Naive thymus-derived CD8-positive, alpha-beta T cell (primary cell): ENCODE data around the gene CDC5L. TPM values are rescaled to one million over a fixed set of nuclear protein-coding genes. Genes with fewer than 3 reads are reported as not detected.

ENCODE experiments used
- ATAC-seq, 2 donors: fragments of 150-1000 bp; cut with Tn5 transposase in 1 of 2; sonication (Bioruptor Pico), chemical (Tn5 transposase) in 1 of 2; 1 replicate in 1 of 2; 2 replicates in 1 of 2; pipeline ENCODE4 v1.10.0; 2021; ENCODE audit warnings: mild to moderate bottlenecking in 2 of 2, moderate library complexity in 2 of 2
- POLR2A ChIA-PET: fragments of 350-600 bp; sonication (Branson Sonifier 250); formaldehyde crosslinking; loops from one replicate; lab custom pipeline; 2021; ENCODE audit warnings: antibody characterized with exemption; lab: Charles Lee
- DNase-seq, 10 donors: peaks; one replicate each; pipeline versions ENCODE4 v3.0.0 to v3.0.0-alpha.2; 2020 to 2022
- H3K27ac Mint-ChIP-seq, 10 donors: one replicate each; pipeline ENCODE4 v1.8.0; 2020 to 2022; ENCODE audit warnings: mild to moderate bottlenecking in 10 of 10, mixed read lengths in 10 of 10, moderate library complexity in 4 of 10, inconsistent platforms in 1 of 10
- H3K27me3 Mint-ChIP-seq, 5 donors: one replicate each; pipeline ENCODE4 v1.8.0; 2021 to 2022; ENCODE audit warnings: mixed read lengths in 5 of 5
- H3K36me3 Mint-ChIP-seq, 3 donors: one replicate each; pipeline ENCODE4 v1.8.0; 2020 to 2022; ENCODE audit warnings: mixed read lengths in 3 of 3, mild to moderate bottlenecking in 2 of 3, inconsistent platforms in 1 of 3
- H3K4me1 Mint-ChIP-seq, 4 donors: one replicate each; pipeline ENCODE4 v1.8.0; 2021 to 2022; ENCODE audit warnings: mixed read lengths in 4 of 4
- H3K4me3 Mint-ChIP-seq, 10 donors: one replicate each; pipeline ENCODE4 v1.8.0; 2020 to 2022; ENCODE audit warnings: mild to moderate bottlenecking in 10 of 10, mixed read lengths in 10 of 10, moderate library complexity in 6 of 10, inconsistent platforms in 1 of 10
- H3K9me3 Mint-ChIP-seq, 9 donors: one replicate each; pipeline ENCODE4 v1.8.0; 2020 to 2022; ENCODE audit warnings: mixed read lengths in 9 of 9, mild to moderate bottlenecking in 3 of 9, inconsistent platforms in 1 of 9, moderate library complexity in 1 of 9
- polyA plus RNA-seq, 3 donors: library from polyadenylated mRNA; unstranded; fragments of 300-500 nt; fragmentation: Illumina TruSeq; gene quantifications; one replicate each; pipeline ENCODE4 v1.2.3, GENCODE V29; 2021
- total RNA-seq, 8 experiments: library from RNA in 2 of 8; stranded (reverse) in 2 of 8; gene quantifications; one replicate each; pipeline ENCODE4 v1.2.3 and lab custom pipeline; 2021 to 2026

The CDC5L gene
- total and polyA plus RNA-seq, 5 experiments from 2014 or later, result 9.6 to 21.8 (median 14.9) TPM

- no peak for ATAC-seq
- POLR2A ChIA-PET, result interaction anchor here (0.7 kb wide), 1 partner anchor 1407 kb away, joined by 3 read pairs; no protein-coding TSS in a partner anchor
- H3K36me3 Mint-ChIP-seq, result no peaks in the 10 kb centered on the region
Measured at GRCh38 chr6:44487586-44487985, 100.1 kb downstream of the CDC5L start.

GRCh38 chr6:44489910-44490604 is 102.6 kb downstream of the CDC5L start:
- POLR2A ChIA-PET, result no interaction called here
- H3K4me3 Mint-ChIP-seq, result no peak overlapping the region
- peaks cover 3 to 28% (median 9%) of the 10 kb centered on the region in 5 donors for H3K27me3 Mint-ChIP-seq
- H3K27ac Mint-ChIP-seq, result no peak overlapping the region
- H3K36me3 Mint-ChIP-seq, result no peaks in the 10 kb centered on the region
- ATAC-seq (no peak), DNase-seq (no peak)
- no peaks in the 10 kb centered on the region for H3K4me1 Mint-ChIP-seq
- no peaks in the 10 kb centered on the region for H3K9me3 Mint-ChIP-seq

More at GRCh38 chr6:44487586-44487985, 100.1 kb downstream of the CDC5L start:
- DNase-seq, result no peak
- H3K27me3 Mint-ChIP-seq, result peaks cover 2 to 19% (median 7%) of the 10 kb centered on the region in 5 donors
- H3K4me3 Mint-ChIP-seq, result no peak overlapping the region
- no peaks in the 10 kb centered on the region for H3K4me1 Mint-ChIP-seq
- H3K27ac Mint-ChIP-seq, result peak overlapping the region in 1 of 10 donors; percentile 21
- H3K9me3 Mint-ChIP-seq, result no peaks in the 10 kb centered on the region

GRCh38 chr6:44493132-44493531 is 105.6 kb downstream of the CDC5L start:
- DNase-seq (no peak), ATAC-seq (no peak)
- H3K36me3 Mint-ChIP-seq, result no peaks in the 10 kb centered on the region
- H3K4me3 Mint-ChIP-seq, result no peak overlapping the region
- peaks cover 3 to 23% (median 6%) of the 10 kb centered on the region in 5 donors for H3K27me3 Mint-ChIP-seq
- H3K27ac Mint-ChIP-seq, result no peak overlapping the region
- H3K9me3 Mint-ChIP-seq, result no peaks in the 10 kb centered on the region
- POLR2A ChIA-PET, result no interaction called here
- no peaks in the 10 kb centered on the region for H3K4me1 Mint-ChIP-seq

- Mint-ChIP-seq H3K4me1 (no peaks in the 10 kb centered on the region), H3K27me3 (peaks cover 3 to 21% (median 6%) of the 10 kb centered on the region in 5 donors), H3K36me3 (no peaks in the 10 kb centered on the region), H3K9me3 (no peaks in the 10 kb centered on the region), H3K4me3 (no peak overlapping the region), H3K27ac (no peak overlapping the region)
- ATAC-seq (no peak), DNase-seq (no peak)
- POLR2A ChIA-PET, result no interaction called here
Measured at GRCh38 chr6:44493593-44493992, 106.1 kb downstream of the CDC5L start.

GRCh38 chr6:44494011-44494501 is 106.5 kb downstream of the CDC5L start:
- Mint-ChIP-seq H3K4me1 (no peaks in the 10 kb centered on the region), H3K27ac (no peak overlapping the region), H3K4me3 (no peak overlapping the region), H3K36me3 (no peaks in the 10 kb centered on the region), H3K27me3 (peaks cover 2 to 17% (median 6%) of the 10 kb centered on the region in 5 donors), H3K9me3 (no peaks in the 10 kb centered on the region)
- ATAC-seq, result no peak
- POLR2A ChIA-PET, result no interaction called here
- no peak for DNase-seq

- ATAC-seq (no peak), DNase-seq (no peak)
- Mint-ChIP-seq H3K27ac (no peak overlapping the region), H3K4me1 (no peaks in the 10 kb centered on the region), H3K4me3 (no peak overlapping the region), H3K9me3 (peaks cover 0 to 2% (median 0%) of the 10 kb centered on the region in 9 donors), H3K27me3 (peaks cover 2 to 15% (median 5%) of the 10 kb centered on the region in 5 donors), H3K36me3 (no peaks in the 10 kb centered on the region)
- POLR2A ChIA-PET, result no interaction called here
Measured at GRCh38 chr6:44495036-44495901, 107.8 kb downstream of the CDC5L start.

GRCh38 chr6:44496665-44497369 is 109.3 kb downstream of the CDC5L start:
- H3K27ac Mint-ChIP-seq, result peak overlapping the region in 1 of 10 donors; percentile 11
- H3K4me1 Mint-ChIP-seq, result no peaks in the 10 kb centered on the region
- peaks cover 2 to 15% (median 5%) of the 10 kb centered on the region in 5 donors for H3K27me3 Mint-ChIP-seq
- ATAC-seq, result no peak
- peaks cover 0 to 2% (median 0%) of the 10 kb centered on the region in 9 donors for H3K9me3 Mint-ChIP-seq
- no peaks in the 10 kb centered on the region for H3K36me3 Mint-ChIP-seq
- no peak overlapping the region for H3K4me3 Mint-ChIP-seq
- POLR2A ChIA-PET, result no interaction called here
- DNase-seq, result no peak

GRCh38 chr6:44497807-44498206 is 110.3 kb downstream of the CDC5L start:
- Mint-ChIP-seq H3K4me1 (no peaks in the 10 kb centered on the region), H3K27me3 (peaks cover 2 to 15% (median 5%) of the 10 kb centered on the region in 5 donors), H3K36me3 (no peaks in the 10 kb centered on the region), H3K9me3 (peaks cover 0 to 2% (median 0%) of the 10 kb centered on the region in 9 donors), H3K27ac (no peak overlapping the region), H3K4me3 (no peak overlapping the region)
- POLR2A ChIA-PET, result no interaction called here
- DNase-seq (no peak), ATAC-seq (no peak)

- ATAC-seq (no peak), DNase-seq (no peak)
- Mint-ChIP-seq H3K36me3 (no peaks in the 10 kb centered on the region), H3K9me3 (peaks cover 0 to 2% (median 0%) of the 10 kb centered on the region in 9 donors), H3K27me3 (peaks cover 0 to 15% (median 6%) of the 10 kb centered on the region in 5 donors), H3K4me3 (no peak overlapping the region), H3K4me1 (no peaks in the 10 kb centered on the region), H3K27ac (no peak overlapping the region)
- POLR2A ChIA-PET, result no interaction called here
Measured at GRCh38 chr6:44498436-44498835, 110.9 kb downstream of the CDC5L start.

GRCh38 chr6:44499609-44500008 is 112.1 kb downstream of the CDC5L start:
- DNase-seq (no peak), ATAC-seq (no peak)
- H3K27ac Mint-ChIP-seq, result no peak overlapping the region
- POLR2A ChIA-PET, result no interaction called here
- no peak overlapping the region for H3K4me3 Mint-ChIP-seq
- H3K27me3 Mint-ChIP-seq, result peaks cover 3 to 12% (median 5%) of the 10 kb centered on the region in 5 donors
- H3K4me1 Mint-ChIP-seq, result no peaks in the 10 kb centered on the region
- H3K36me3 Mint-ChIP-seq, result no peaks in the 10 kb centered on the region
- peaks cover 0 to 2% (median 0%) of the 10 kb centered on the region in 9 donors for H3K9me3 Mint-ChIP-seq
